ENCODE results near the gene LHFPL2. TPM values are rescaled to one million over a fixed set of nuclear protein-coding genes. Genes with fewer than 3 reads are reported as not detected.

The LHFPL2 gene
- total RNA-seq, 1 experiment from 2014 or later = 17.9 TPM

DNA sequence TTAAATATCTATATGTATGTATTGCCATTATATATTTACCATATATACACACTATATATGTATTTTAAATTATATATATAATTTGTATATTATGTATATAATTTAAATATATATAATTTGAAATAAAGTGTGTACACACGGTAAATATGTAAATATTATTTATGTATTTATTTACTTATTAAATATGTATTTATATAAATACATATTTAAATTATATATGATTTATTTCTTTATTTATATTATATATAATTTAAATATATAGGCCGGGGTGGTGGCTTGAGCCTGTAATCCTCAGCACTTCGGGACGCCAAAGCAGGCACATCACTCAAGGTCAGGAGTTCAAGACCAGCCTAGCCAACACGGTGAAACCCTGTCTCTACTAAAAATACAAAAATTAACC lies 31.3 kb upstream of the LHFPL2 start (continued):
- no peak for TF ChIP-seq CTCF (IDR thresholded peaks at IDR 0.05 in 2 of 3, conservative IDR thresholded peaks at IDR 0.05 in 1 of 3; ENCODE audit: borderline replicate concordance in 1 of 3, insufficient read depth in 1 of 3, low read depth in 2 of 3, low read length in 2 of 3)
- TF ChIP-seq EGR1 (IDR thresholded peaks at IDR 0.05; ENCODE audit: low read depth) = no peak
- TF ChIP-seq RAD21 (IDR thresholded peaks at IDR 0.05; ENCODE audit: low read depth) = no peak
- no peak for TF ChIP-seq TCF7L2 (IDR thresholded peaks at IDR 0.05; ENCODE audit: borderline replicate concordance, extremely low read depth, insufficient read depth, insufficient read length)

DNA sequence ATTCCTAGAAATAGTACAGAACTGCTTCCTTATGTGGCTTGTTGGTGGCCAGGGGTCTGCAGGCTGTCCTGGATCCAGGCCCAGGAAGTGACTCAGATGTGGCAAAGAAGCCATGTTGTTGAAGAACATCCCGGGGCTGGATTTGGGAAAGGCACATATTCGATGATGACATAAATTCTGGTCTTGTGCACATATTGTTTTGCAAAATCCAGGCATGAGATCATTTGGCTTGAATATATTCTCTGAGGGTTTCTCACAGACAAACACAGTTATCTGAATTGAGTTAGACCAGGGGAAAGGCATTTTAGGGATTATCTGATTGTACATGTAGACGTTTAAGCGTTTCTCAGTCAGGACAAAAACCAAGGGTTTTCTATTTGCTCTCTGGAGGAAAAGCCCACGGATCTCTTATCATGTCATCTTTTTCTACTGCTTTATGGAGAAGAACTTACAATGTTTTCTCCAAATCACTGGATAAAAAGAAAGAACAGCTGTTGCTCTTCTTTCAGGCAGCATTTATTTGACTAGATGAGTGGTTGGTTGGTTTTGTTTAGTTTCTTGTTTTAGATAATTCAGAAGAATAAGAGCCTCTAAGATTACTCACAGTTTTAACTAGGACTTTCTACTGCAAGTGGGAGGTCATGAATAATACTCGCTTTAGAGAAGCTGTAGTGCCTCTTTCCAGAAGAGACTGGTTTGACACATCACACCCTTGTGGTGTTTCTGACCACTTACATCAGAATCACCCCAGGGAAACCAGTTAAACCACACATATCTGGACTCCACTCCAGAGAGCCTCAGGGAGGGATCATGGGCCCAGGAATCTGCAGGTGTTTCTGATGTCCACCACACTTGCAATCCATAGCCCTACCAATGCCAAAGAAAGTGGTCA lies 29.5 kb upstream of the LHFPL2 start:
- no peaks in the 10 kb centered on the region for H3K79me2 ChIP-seq (ENCODE audit: insufficient read depth, low read length)
- H3K4me3 ChIP-seq (replicated peaks in 1 of 2; ENCODE audit: low read depth in 1 of 2, low read length in 2 of 2) = no peak overlapping the region
- RAD21 ChIA-PET (ENCODE audit: low non-redundant PET in 1 of 2, low total read pairs in 2 of 2, uncharacterized antibody in 2 of 2, unreplicated experiment in 2 of 2) = no interaction called here
- ATAC-seq (peak; percentile 85), DNase-seq (ENCODE audit: low read depth, low spot score) (peak; percentile 69)
- H3K36me3 ChIP-seq (ENCODE audit: control insufficient read depth in 1 of 2, insufficient read depth in 2 of 2, low read length in 2 of 2) = no peaks in the 10 kb centered on the region
- intact Hi-C loops (cut with micrococcal nuclease) = loop anchor here (1.0 kb wide), 1 partner anchor 21 kb away; no protein-coding TSS in a partner anchor
- H3K27ac ChIP-seq (ENCODE audit: low read depth, low read length) = no peak overlapping the region
- no peak overlapping the region for H3K9ac ChIP-seq (ENCODE audit: low read length)
- peak overlapping the region; percentile 30 for H2AFZ ChIP-seq (ENCODE audit: low read depth, low read length, poor library complexity, severe bottlenecking)
- TSS peak; percentile 99 for BruUV-seq (replicated peaks)
- no peaks in the 10 kb centered on the region for H3K9me3 ChIP-seq (ENCODE audit: control insufficient read depth in 1 of 2, insufficient read depth in 1 of 2, low read depth in 1 of 2, low read length in 2 of 2)
- H3K4me1 ChIP-seq (ENCODE audit: control insufficient read depth in 1 of 2, insufficient read depth in 2 of 2, low read length in 2 of 2) = peaks cover 2 to 17% of the 10 kb centered on the region in 2 experiments; a peak in 2 of 4 replicates
- CTCF ChIA-PET = no interaction called here
- H3K4me2 ChIP-seq (ENCODE audit: low read length) = peak overlapping the region; percentile 3; the same call in 1 of the 2 replicates
- H3K27me3 ChIP-seq (ENCODE audit: insufficient read depth, low read length) = no peaks in the 10 kb centered on the region
- no peaks in the 10 kb centered on the region for H3K9me2 ChIP-seq (ENCODE audit: insufficient read depth)
- POLR2A ChIA-PET = interaction anchor here (1.0 to 1.1 kb wide), 2 partner anchors 11 to 82 kb away, joined by 3 read pairs; no protein-coding TSS in a partner anchor
- H4K20me1 ChIP-seq (ENCODE audit: insufficient read depth) = no peaks in the 10 kb centered on the region
- TF ChIP-seq EGR1 (IDR thresholded peaks at IDR 0.05; ENCODE audit: low read depth) (no peak), TCF7L2 (IDR thresholded peaks at IDR 0.05; ENCODE audit: borderline replicate concordance, extremely low read depth, insufficient read depth, insufficient read length) (no peak), CTCF (IDR thresholded peaks at IDR 0.05 in 2 of 3, conservative IDR thresholded peaks at IDR 0.05 in 1 of 3; ENCODE audit: borderline replicate concordance in 1 of 3, insufficient read depth in 1 of 3, low read depth in 2 of 3, low read length in 2 of 3) (no peak), EZH2phosphoT487 (IDR thresholded peaks at IDR 0.05; ENCODE audit: borderline replicate concordance) (no peak), ATF3 (IDR thresholded peaks at IDR 0.05) (no peak), SIN3A (IDR thresholded peaks at IDR 0.05; ENCODE audit: low read depth) (no peak), SP1 (IDR thresholded peaks at IDR 0.05; ENCODE audit: low read depth) (peak; percentile 70), CEBPB (IDR thresholded peaks at IDR 0.05; ENCODE audit: low read depth) (peak; percentile 84), EZH2 (IDR thresholded peaks at IDR 0.05) (no peak), POLR2A (IDR thresholded peaks at IDR 0.05; ENCODE audit: borderline replicate concordance, extremely low read depth, insufficient read depth, insufficient read length) (no peak), RAD21 (IDR thresholded peaks at IDR 0.05; ENCODE audit: low read depth) (peak; percentile 44)
- TF ChIP-seq, protein P1, sequence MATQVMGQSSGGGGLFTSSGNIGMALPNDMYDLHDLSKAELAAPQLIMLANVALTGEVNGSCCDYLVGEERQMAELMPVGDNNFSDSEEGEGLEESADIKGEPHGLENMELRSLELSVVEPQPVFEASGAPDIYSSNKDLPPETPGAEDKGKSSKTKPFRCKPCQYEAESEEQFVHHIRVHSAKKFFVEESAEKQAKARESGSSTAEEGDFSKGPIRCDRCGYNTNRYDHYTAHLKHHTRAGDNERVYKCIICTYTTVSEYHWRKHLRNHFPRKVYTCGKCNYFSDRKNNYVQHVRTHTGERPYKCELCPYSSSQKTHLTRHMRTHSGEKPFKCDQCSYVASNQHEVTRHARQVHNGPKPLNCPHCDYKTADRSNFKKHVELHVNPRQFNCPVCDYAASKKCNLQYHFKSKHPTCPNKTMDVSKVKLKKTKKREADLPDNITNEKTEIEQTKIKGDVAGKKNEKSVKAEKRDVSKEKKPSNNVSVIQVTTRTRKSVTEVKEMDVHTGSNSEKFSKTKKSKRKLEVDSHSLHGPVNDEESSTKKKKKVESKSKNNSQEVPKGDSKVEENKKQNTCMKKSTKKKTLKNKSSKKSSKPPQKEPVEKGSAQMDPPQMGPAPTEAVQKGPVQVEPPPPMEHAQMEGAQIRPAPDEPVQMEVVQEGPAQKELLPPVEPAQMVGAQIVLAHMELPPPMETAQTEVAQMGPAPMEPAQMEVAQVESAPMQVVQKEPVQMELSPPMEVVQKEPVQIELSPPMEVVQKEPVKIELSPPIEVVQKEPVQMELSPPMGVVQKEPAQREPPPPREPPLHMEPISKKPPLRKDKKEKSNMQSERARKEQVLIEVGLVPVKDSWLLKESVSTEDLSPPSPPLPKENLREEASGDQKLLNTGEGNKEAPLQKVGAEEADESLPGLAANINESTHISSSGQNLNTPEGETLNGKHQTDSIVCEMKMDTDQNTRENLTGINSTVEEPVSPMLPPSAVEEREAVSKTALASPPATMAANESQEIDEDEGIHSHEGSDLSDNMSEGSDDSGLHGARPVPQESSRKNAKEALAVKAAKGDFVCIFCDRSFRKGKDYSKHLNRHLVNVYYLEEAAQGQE (IDR thresholded peaks at IDR 0.05; ENCODE audit: low read depth) = no peak
- TF ChIP-seq, protein P2, sequence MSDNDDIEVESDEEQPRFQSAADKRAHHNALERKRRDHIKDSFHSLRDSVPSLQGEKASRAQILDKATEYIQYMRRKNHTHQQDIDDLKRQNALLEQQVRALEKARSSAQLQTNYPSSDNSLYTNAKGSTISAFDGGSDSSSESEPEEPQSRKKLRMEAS (IDR thresholded peaks at IDR 0.05) = peak; percentile 42
